CD4-positive, alpha-beta T cell (primary cell): ENCODE data around the gene IGFL2. TPM values are rescaled to one million over a fixed set of nuclear protein-coding genes. Genes with fewer than 3 reads are reported as not detected.

Source experiments
- ATAC-seq: fragments of 200-7000 bp; cut with Tn5 transposase; one replicate; pipeline ENCODE4 v1.10.0; 2022; ENCODE audit warnings: mild to moderate bottlenecking; ENCODE audit not compliant: poor library complexity
- CTCF ChIA-PET: fragments of 350-600 bp; sonication (Branson Sonifier 250); formaldehyde crosslinking; loops from one replicate; lab custom pipeline; 2021; ENCODE audit warnings: antibody characterized with exemption, inconsistent platforms; lab: Charles Lee
- POLR2A ChIA-PET: fragments of 350-600 bp; sonication (Branson Sonifier 250); formaldehyde crosslinking; loops from one replicate; lab custom pipeline; 2021; ENCODE audit warnings: antibody characterized with exemption, inconsistent platforms; lab: Charles Lee
- DNase-seq, 14 experiments: peaks; one replicate each; pipeline ENCODE4 v3.0.0-alpha.2; 2013 to 2020; ENCODE audit warnings: mixed read lengths in 2 of 14
- H3K27ac ChIP-seq, 2 donors: one replicate each; pipeline versions ENCODE4 v1.5.1 to v1.7.0; 2013; ENCODE audit warnings: low read length in 2 of 2, low read depth in 1 of 2, mild to moderate bottlenecking in 1 of 2
- H3K27me3 ChIP-seq, 2 experiments: 1 replicate in 1 of 2; 2 replicates in 1 of 2; pipeline versions ENCODE4 v1.6.1 to v1.7.0; 2013; ENCODE audit warnings: low read length in 2 of 2, control low read depth in 1 of 2, mild to moderate bottlenecking in 1 of 2, moderate library complexity in 1 of 2; ENCODE audit not compliant: insufficient read depth in 2 of 2, control insufficient read depth in 1 of 2
- H3K36me3 ChIP-seq: one replicate; pipeline ENCODE4 v1.6.1; 2013; ENCODE audit warnings: low read length, control low read depth; ENCODE audit not compliant: insufficient read depth
- H3K4me1 ChIP-seq: one replicate; pipeline ENCODE4 v1.6.1; 2013; ENCODE audit warnings: low read length, control low read depth; ENCODE audit not compliant: insufficient read depth
- H3K4me3 ChIP-seq: one replicate; pipeline ENCODE4 v1.5.1; 2013; ENCODE audit warnings: mild to moderate bottlenecking, low read length, moderate library complexity
- H3K9me3 ChIP-seq, 2 experiments: 1 replicate in 1 of 2; 2 replicates in 1 of 2; pipeline versions ENCODE4 v1.6.1 to v1.7.0; 2013; ENCODE audit warnings: low read length in 2 of 2, mild to moderate bottlenecking in 2 of 2, control low read depth in 1 of 2, moderate library complexity in 1 of 2; ENCODE audit not compliant: control insufficient read depth in 1 of 2, insufficient read depth in 1 of 2
- H3K27ac Mint-ChIP-seq: one replicate; pipeline ENCODE4 v1.8.0; 2020; ENCODE audit warnings: mixed read lengths
- H3K27me3 Mint-ChIP-seq: one replicate; pipeline ENCODE4 v1.8.0; 2021; ENCODE audit warnings: mixed read lengths
- H3K36me3 Mint-ChIP-seq: one replicate; pipeline ENCODE4 v1.8.0; 2021; ENCODE audit warnings: low read depth, mixed read lengths
- H3K4me1 Mint-ChIP-seq: one replicate; pipeline ENCODE4 v1.8.0; 2021; ENCODE audit warnings: low read depth, mixed read lengths
- H3K4me3 Mint-ChIP-seq: one replicate; pipeline ENCODE4 v1.8.0; 2020; ENCODE audit warnings: mild to moderate bottlenecking, mixed read lengths
- H3K9me3 Mint-ChIP-seq: one replicate; pipeline ENCODE4 v1.8.0; 2020; ENCODE audit warnings: mixed read lengths
- CTCF ChIP-seq: fragments of 200-600 bp; IDR thresholded peaks from one replicate; pipeline ENCODE4 v1.8.0; 2022; ENCODE audit warnings: antibody characterized with exemption, mild to moderate bottlenecking
- intact Hi-C, 2 experiments: fragments of 100-400 bp; cut with DNase I in 1 of 2; cut with micrococcal nuclease in 1 of 2; formaldehyde crosslinking; loops; one replicate each; pipeline versions ENCODE4 v1.15.1 to v1.9.0; 2023 to 2025; cut with DNase I, micrococcal nuclease
- total RNA-seq, 174 experiments: library from RNA in 2 of 174; stranded (reverse) in 2 of 174; gene quantifications; one replicate each; pipeline ENCODE4 v1.2.3 and lab custom pipeline; 2021 to 2026

The IGFL2 gene
- total RNA-seq, 2 experiments from 2014 or later: not detected

- no peak overlapping the region for H3K4me3 ChIP-seq
- H3K36me3 ChIP-seq: no peaks in the 10 kb centered on the region
- intact Hi-C loops: no loop called here
- H3K9me3 ChIP-seq: no peaks in the 10 kb centered on the region
- Mint-ChIP-seq H3K36me3 (no peaks in the 10 kb centered on the region), H3K4me3 (no peak overlapping the region), H3K27me3 (peaks cover 46% of the 10 kb centered on the region), H3K9me3 (no peaks in the 10 kb centered on the region), H3K4me1 (no peaks in the 10 kb centered on the region), H3K27ac (no peak overlapping the region)
- POLR2A ChIA-PET: no interaction called here
- CTCF ChIA-PET: no interaction called here
- no peak for ATAC-seq
- no peaks in the 10 kb centered on the region for H3K4me1 ChIP-seq
- no peak overlapping the region for H3K27ac ChIP-seq
- peaks cover 0 to 4% of the 10 kb centered on the region in 2 experiments for H3K27me3 ChIP-seq
- DNase-seq: no peak
- TF ChIP-seq CTCF: no peak
These were observed 61.0 kb downstream of the IGFL2 start for GRCh38 chr19:46209051-46209450.

- H3K9me3 ChIP-seq: no peaks in the 10 kb centered on the region
- no peak overlapping the region for H3K4me3 Mint-ChIP-seq
- H3K4me1 Mint-ChIP-seq: no peaks in the 10 kb centered on the region
- H3K27ac ChIP-seq: no peak overlapping the region
- no peak overlapping the region for H3K27ac Mint-ChIP-seq
- no peaks in the 10 kb centered on the region for H3K36me3 Mint-ChIP-seq
- TF ChIP-seq CTCF: no peak
- CTCF ChIA-PET: no interaction called here
- DNase-seq (no peak), ATAC-seq (no peak)
- H3K4me3 ChIP-seq: no peak overlapping the region
- no peaks in the 10 kb centered on the region for H3K9me3 Mint-ChIP-seq
- H3K4me1 ChIP-seq: no peaks in the 10 kb centered on the region
- no peaks in the 10 kb centered on the region for H3K36me3 ChIP-seq
- intact Hi-C loops: no loop called here
- POLR2A ChIA-PET: no interaction called here
- peaks cover 0 to 4% of the 10 kb centered on the region in 2 experiments for H3K27me3 ChIP-seq
- H3K27me3 Mint-ChIP-seq: peaks cover 50% of the 10 kb centered on the region
These were observed 61.4 kb downstream of the IGFL2 start for GRCh38 chr19:46209472-46209871.

- Mint-ChIP-seq H3K27me3 (peaks cover 53% of the 10 kb centered on the region), H3K4me1 (no peaks in the 10 kb centered on the region)
- POLR2A ChIA-PET: no interaction called here
These were observed 62.6 kb downstream of the IGFL2 start for GRCh38 chr19:46210669-46211068.

More at GRCh38 chr19:46210669-46211068, 62.6 kb downstream of the IGFL2 start:
- no peaks in the 10 kb centered on the region for H3K9me3 Mint-ChIP-seq
- H3K27ac ChIP-seq: no peak overlapping the region
- no peaks in the 10 kb centered on the region for H3K9me3 ChIP-seq
- peaks cover 0 to 2% of the 10 kb centered on the region in 2 experiments for H3K27me3 ChIP-seq
- no peak overlapping the region for H3K4me3 ChIP-seq
- H3K4me3 Mint-ChIP-seq: no peak overlapping the region
- no peaks in the 10 kb centered on the region for H3K36me3 ChIP-seq
- intact Hi-C loops: no loop called here
- H3K4me1 ChIP-seq: no peaks in the 10 kb centered on the region
- ATAC-seq: no peak
- DNase-seq: no peak
- TF ChIP-seq CTCF: no peak
- CTCF ChIA-PET: no interaction called here
- no peaks in the 10 kb centered on the region for H3K36me3 Mint-ChIP-seq
- no peak overlapping the region for H3K27ac Mint-ChIP-seq

Other genes starting within 250 kb of the IGFL2 start
- gene MYPOP, start 245.6 kb upstream of the IGFL2 start, total RNA-seq: 1 to 10 TPM; 4.1 to 4.7 TPM
- not detected for gene NANOS2, start 233.5 kb upstream of the IGFL2 start, total RNA-seq
- gene NOVA2, start 174.4 kb upstream of the IGFL2 start, total RNA-seq: not detected
- gene CCDC61, start 152.8 kb upstream of the IGFL2 start, total RNA-seq: 1 to 10 TPM; 4.9 to 6.6 TPM
- not detected for gene PGLYRP1, start 125.2 kb upstream of the IGFL2 start, total RNA-seq
- gene IGFL4, start 107.2 kb upstream of the IGFL2 start, total RNA-seq: not detected
- not detected for gene IGFL3, start 23.6 kb upstream of the IGFL2 start, total RNA-seq
- not detected for gene IGFL1, start 81.5 kb downstream of the IGFL2 start, total RNA-seq
- not detected for gene HIF3A, start 148.8 kb downstream of the IGFL2 start, total RNA-seq
- gene PPP5C, start 198.8 kb downstream of the IGFL2 start, total RNA-seq: 10 to 100 TPM; 18.9 to 20.2 TPM